GM19025 (cell line): ENCODE measurements around the gene FTO.

ENCODE experiments used
- ATAC-seq: cut with Tn5 transposase; IDR thresholded peaks from one replicate; pipeline ENCODE4 v1.9.1; 2021; ENCODE audit warnings: mild to moderate bottlenecking, low read depth, moderate library complexity; ENCODE audit not compliant: unreplicated experiment

FTO gene

DNA sequence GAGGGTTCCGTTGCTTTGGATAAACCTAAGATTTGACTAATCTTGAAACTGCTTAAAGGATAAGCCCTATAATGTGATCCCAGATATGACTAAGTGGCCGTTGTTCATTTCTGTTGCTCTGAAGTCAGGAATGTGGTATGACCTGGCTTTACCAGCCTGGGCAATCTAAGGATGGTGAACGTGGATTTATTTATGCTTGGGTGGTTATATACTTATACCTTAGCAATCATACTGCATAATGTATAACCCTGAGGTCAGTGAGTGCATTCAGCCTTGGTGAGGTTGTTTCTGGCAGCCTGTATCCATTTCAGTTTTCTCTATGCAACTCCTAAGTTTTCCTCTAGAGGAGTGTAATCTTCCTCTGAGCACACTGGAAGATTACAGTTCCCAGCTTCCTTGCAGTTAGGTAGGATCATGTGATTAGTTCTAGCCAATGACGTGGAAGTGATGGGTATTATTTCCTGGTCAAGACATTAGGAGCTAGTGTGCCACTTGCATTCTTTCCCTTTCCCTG, 41.9 kb downstream of the FTO start:
- ATAC-seq: no peak

DNA sequence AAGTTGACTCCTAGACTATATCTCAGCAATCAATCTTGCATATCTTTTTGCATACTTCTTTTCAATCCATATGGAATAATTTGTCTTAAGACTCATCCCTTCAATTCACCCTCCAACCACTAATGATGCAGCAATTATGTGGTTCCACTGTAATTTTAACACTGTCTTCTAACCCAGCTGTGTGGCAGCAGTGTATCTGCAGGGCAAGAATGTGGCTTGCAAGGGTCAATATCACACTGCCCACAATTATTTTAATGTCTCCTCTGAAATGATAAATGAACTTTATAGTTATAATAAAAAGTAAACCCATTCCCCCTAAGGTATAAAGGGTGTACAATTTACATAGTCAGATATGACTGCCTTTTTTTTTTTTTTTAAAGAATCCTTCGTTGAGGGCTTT, 48.6 kb downstream of the FTO start:
- ATAC-seq: no peak

DNA sequence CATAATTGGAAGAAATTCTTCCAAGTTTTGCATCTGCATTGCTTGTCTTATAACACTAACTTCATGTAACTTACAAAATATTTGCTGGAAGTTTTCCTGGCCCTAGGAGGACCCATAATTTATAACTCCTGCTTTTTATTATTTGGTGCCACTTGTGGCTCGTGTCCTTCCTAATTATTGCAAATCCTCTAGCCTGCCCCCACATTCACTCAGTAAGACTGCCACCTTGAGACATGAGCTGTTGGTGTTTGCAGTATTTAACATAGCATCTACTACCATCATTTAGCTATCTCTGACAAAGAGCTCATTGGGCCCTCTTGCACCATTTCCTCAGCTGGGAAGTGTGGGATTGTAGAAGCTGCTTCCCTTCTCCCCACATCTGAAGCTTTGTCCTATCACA, 49.5 kb downstream of the FTO start:
- ATAC-seq: no peak

DNA sequence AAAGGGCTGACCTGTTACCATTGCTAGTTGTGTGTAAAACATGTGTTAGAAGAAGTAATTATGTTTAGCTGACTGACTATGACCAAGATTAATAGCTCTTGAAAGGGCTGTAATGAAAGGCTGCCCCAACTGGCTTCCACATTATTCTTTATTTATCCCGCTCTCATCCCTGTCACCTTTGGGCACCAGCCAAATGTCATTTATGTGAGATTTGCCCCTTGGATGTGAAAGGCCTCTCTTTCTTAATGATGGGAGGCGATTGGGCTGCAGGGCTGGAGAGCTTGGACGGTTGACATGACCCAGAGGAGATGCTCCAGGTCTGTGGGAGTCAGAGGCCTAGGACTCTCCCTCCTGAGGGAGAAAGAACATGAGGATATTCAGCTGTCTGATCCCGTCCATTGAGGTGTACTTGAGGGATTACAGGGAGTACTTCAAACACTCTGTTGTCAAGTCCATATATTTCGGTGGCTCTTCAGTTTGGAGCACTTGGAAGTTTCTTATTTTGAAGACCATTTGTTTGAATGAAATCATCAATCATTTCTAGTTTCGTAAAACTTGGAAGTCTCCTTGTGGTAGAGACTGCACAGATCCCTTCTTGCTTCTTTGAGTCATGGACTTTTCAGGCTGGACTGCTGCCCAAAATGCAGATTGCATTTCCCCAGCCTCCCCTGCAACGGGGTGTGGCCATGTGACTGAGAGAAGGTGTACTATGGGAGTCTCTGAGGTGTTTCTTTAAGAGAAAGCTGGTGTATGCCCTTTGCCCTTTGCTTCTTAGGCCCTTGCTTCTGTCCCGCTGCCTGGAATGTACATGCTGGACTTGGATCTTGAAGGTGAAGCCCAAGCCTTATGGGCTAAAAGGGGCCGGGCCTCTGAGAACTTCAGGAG, 51.3 kb downstream of the FTO start:
- no peak for ATAC-seq

DNA sequence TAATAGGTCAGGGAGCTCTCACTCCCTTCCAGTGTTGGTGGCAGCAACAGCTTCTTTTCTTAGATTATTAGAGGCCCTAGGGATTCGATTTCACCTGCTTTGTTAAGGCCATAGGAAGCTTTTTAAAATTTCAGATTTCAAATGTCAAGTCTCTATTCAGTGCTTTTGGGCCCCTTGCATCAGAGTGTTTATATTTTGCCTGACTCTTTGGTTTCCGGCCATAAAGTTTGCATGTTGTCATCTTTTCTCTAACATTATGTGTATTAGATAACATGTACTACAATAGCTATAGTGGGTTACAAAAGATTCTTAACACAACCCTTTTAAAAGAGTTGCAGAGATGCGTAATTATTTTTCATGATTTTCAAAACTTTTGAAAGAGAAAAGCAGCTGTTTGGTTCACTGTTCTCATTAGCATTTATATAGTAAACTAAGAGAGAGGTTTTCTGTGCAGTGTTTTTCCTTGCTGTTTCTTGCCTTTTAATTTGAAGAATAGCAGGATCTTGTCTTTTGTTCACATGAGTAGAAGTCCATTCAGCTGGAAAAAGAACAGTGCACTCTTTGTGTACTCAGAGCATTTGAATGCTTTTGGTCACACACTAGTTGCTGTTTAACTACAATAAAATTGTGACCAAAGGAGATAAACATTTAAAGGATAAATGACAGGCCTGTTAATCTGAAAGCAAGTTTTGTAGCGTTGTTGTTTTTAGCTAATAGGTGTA, 52.5 kb downstream of the FTO start:
- no peak for ATAC-seq

DNA sequence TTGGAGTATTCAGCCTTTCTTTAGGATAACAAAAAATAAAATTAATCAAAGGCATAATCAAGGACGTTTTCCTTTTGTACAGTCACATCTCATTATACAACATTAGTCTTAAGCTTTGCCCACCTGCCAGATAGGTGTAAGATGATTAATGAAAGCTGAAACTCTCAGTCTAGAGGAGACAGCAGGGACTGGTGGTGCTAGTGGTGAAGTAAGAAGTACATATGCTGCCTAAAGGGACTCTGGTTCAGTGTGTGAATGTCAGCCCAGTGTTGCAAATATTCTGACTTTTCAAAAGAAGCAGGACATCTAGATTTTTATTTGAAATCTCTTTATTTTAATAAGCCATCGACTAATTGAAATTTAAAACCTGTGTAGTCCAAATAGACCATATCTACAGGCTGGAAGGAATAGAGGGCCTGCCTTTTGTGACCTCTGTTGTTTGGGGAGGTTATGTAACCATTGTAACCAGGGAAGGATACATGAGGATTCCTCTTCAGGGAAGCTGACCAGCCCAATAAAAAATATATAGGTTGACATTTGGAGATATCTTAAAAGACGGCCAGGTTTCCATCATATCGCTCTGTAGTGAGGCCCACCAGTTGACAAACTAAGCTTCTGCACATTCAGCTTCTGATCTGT, 54.1 kb downstream of the FTO start:
- no peak for ATAC-seq

DNA sequence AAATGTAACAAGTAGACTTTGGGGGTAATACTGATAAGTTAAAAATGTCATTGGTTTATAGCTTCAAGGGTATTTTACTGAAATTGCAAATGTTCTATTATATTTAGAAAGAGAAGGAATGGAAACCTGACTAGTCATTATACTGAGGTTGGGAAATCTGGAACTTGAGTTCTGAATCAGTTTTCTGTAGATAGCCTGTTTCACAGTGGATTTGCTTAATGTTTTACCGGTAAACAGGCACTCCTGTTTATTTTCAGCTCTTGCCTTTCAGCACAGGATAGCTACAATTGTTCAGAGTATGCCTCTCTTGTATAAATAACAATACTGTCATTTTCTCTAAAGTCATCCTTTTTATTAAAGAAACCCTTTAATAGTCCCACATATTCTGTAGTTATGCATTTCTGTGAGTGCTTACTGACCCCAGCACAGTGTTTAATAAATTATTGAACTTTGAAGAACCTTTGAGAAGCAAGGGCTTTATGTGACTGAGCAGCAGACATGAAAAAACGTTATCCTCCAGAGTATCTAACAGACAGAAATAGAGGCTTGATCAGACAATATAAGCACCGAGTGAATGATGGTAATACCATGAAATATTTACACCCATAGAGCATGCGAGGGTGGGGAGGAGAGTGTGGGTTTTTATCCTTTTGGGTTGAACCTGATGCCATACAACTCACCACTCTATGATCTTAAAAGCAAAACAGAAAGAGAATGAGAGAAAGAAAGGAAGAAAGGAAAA, 58.2 kb downstream of the FTO start:
- no peak for ATAC-seq

DNA sequence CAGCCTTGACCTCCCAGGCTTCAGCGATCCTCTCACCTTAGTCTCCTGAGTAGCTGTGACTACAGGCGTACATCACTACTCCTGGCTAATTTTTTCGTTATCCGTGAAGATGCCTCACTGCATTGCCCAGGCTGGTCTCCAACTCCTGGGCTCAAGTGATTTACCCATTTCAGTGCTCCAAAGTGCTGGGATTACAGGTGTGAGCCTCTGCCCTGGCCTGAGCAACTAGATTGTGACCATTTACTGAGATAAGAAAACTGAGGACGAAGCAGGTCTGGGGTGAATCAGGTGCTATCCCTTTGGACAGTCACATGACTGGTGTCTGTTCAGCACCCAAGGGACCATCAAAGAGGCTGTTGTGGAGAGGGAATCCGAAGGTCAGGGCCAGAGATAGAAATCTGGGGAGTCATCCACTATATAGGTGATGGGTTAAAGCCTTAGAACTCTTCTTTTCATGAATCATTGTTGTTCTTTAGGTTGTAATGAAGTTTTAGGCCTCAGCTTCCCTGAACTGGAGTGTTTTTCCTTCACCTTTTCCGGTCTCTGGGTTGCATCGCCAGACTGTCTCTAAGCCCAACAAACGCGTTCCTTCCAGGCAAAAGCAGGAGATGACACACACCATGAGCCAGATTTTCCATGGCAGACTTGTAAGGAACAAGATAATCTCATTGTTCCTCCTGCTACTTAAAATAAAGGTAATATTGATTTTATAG, 62.5 kb downstream of the FTO start:
- no peak for ATAC-seq

DNA sequence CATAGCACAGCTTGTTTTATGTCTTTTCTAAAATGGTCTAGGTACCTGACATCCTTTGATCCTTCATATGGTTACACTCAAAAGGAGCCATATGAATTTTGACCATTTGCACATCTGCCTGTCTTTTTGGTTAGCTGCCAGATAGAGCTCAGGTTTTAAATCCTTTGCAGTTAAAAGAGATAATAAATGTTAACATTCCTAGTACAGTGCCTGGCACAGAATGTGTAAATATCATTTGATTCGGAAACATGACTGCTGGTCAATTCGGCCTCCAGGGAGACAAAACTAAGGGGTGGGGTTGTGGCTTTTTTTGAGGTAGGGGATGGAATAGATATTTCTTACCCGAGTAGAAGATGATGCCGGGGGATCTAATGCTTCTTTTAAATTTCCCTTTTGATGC, 64.2 kb downstream of the FTO start:
- no peak for ATAC-seq

DNA sequence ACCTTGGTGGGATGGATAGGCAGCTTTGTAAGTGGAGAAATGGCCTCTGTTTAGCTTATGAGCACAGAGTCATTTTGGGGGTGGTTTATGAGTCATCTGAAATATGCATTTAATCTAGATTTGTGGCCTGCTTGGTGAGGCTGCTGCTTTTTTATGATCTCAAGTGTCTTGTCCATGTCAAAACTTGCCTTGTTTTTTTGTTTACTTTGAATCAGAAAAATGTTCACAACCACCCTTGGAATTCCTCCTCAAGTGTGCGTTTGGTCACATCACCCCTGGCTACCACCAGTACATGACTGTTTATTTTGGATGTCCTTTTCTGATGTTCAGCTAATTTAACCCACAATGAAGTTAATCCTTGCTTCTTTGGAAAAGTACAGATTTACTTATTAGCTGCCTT, 64.6 kb downstream of the FTO start:
- ATAC-seq: no peak

DNA sequence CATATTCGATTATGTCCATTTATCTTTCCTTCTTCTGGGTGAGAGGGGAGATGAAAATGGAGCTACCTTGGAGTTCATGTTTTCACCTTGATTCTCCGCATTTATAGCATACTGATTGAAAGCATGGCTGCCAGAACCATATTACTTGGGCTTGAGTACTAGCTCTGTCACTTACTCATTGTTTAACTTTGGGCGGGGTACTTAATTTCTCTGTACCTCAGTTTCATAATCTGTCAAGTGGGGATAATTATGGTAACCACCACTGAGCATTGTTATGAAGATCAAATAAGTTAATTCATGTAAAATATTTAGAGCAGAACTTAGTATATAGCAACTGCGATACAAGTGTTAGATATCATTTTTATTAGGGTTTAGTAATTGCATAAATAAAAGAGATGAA, 65.2 kb downstream of the FTO start:
- ATAC-seq: no peak

DNA sequence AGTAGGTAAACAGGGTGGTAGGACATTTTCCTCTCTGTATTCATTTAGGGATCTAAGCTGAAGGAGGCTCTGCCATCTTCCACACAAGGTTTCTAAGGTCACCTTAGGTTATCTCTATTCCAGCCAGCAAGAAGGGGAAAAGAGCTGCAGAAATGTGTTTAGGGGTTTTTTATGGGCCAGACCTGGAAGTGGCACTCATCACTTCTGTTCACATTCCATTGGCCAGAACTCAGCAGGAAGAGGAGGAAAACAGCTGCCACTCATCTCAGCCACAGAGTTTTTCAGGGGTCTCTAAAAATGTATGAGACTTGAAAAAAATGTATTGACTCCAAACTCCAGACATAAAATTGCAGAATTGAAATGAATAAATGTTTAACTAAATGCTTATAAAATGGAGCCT, 65.8 kb downstream of the FTO start:
- no peak for ATAC-seq

DNA sequence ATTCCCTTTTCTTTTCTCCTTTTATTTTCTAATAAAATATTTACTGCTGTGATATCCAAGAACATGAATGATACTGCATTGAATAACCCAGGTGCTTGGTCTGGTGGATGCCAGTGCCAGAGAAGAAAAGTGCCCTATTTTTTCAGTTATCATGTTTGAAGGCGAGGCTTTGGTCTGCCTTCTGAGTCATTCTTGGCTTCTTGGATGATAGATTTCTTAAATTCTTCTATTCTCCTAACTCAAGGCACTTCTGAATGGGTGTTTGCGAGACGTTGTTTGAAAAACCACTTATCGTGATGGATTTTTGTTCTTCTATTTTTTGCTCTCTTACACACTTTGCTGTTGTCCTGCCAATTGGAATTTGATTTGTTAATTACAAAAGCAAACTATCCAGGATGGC, 66.7 kb downstream of the FTO start:
- ATAC-seq: no peak

DNA sequence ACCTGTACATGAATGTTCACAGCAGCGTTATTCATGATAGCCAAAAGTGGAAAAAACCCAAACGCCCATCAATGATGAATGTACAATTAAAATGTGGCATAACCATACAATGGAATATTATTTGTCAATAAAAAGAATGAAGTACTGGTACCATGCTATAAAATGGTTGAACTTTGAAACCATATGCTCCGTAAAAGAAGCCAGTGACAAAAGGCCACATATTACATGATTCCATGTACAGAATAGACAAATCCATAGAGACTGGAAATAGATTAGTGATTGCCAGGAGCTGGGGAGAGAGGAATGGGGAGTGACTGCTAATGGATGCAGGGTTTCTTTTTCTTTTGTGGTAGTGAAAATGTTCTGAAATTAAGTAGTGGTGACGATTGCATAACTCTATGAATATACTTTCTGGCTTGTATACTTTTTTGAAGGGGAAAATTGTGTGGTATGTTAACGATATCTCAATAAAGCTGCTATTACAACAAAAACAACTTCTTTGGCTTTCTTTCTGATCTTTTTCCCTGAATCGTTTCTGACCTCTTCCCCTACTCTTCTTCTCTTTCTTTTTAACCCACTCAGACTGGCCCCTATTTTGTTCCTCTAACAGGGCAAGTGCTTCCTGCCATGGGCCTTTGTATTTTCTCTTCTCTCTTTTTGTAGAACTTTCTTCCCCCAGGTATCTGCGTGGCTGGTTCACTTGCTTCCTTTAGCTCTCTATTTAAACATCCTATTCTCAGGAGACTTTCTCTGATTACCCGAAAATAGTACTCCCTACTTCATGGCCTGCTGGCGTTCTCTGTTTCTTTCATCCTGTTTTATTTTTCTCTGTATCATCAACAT, 67.9 kb downstream of the FTO start:
- no peak for ATAC-seq

DNA sequence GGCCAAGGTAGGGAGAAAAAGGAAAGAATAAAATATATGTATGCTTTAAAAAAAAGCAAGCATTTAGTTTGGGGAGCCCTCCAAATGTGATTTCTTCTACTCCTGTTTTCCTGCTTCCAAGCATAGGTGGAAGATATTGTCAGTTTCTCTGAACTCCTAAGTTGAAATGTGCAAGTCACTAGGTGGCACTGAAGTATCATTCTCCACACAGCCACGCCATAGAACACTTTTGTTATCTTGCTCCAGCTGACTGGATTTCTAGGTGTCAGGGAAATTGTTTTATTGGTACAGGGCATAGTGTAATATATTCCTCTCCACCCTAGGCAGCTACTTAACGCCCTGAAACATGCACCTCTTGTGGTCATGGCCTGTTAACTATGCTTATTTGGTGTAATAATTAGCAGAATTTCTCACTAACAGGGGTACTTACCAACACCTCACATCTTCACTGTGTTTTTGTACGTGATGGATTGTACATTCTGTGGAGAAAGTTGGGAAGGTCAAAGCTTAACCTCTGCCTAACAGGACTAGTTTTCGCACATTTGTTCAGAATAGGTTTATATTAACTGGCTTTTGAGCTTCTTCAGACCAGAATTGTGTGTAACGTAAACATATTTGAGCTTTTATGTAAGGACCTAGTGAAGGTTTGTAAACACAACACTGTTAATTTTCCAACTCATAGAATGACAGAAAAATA, 69.3 kb downstream of the FTO start:
- no peak for ATAC-seq

DNA sequence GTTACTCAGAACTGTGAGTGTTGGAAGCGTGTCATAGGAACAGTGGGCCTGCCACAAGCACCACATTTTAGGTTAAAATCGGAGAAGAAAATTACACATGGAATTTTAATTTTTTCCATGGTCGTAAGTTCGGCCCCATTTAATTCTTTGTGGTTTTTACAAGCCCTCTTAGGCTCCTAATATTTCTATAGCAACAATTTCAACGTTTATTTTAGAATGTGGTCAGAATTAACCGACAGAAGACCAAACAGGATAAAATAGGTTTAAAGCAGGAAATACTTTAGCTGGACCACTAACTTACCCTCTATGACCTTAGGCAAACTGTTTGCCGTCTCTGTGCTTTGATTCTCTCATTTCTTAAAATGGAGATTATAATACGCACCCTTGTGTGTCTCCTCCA, 69.9 kb downstream of the FTO start:
- no peak for ATAC-seq

DNA sequence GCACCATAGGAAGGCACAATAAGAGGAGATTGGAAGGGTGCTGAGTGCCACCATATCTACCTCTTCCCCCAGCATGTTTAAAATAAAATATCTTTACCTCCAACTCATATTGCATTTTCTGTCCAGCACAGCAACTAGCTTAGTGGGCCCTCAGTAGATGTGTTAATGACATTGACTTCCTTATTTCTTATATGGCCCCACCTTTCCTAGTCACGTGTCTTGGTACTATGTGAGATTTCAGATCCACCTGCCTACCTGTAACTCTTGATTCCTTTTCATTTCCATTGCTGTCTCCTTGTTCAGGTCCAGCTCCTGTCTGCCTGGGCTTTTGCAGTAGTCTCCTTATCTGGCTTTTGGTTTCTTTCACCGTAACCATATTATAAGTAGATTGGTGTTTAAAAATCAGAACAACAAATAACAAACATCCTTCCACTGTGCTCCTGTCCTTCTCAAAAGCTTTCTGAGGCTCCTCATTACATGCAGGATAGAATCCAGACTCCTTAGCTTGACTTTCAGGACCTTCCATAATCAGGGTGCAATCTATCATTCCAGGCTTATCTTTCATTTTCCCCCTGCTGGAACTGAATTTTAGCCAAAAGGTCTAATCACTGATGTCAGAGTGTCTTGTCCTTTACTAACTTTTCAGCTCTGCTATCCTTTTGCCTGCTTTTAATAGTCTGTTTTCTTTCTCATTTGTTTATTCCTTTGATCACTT, 71.3 kb downstream of the FTO start:
- no peak for ATAC-seq
